HG03457 (cell line): ENCODE data around the gene IMP3.

ENCODE experiments used
- ATAC-seq: cut with Tn5 transposase; IDR thresholded peaks from one replicate; pipeline ENCODE4 v1.9.1; 2021; ENCODE audit warnings: moderate number of reproducible peaks; ENCODE audit not compliant: unreplicated experiment

Gene IMP3

GRCh38 chr15:75672646-75673425, 32.8 kb upstream of the IMP3 start:
- ATAC-seq: no peak

- no peak for ATAC-seq
These were observed 31.9 kb upstream of the IMP3 start for GRCh38 chr15:75671730-75672602.

- ATAC-seq: no peak
These were observed 29.8 kb upstream of the IMP3 start for GRCh38 chr15:75669879-75670212.

GRCh38 chr15:75669191-75669878, 29.3 kb upstream of the IMP3 start:
- ATAC-seq: no peak

- no peak for ATAC-seq
These were observed 26.9 kb upstream of the IMP3 start for GRCh38 chr15:75666823-75667501.

- ATAC-seq: no peak
These were observed 24.0 kb upstream of the IMP3 start for GRCh38 chr15:75663931-75664421.

GRCh38 chr15:75662823-75663519, 22.9 kb upstream of the IMP3 start:
- ATAC-seq: no peak

- ATAC-seq: no peak
These were observed 21.7 kb upstream of the IMP3 start for GRCh38 chr15:75661756-75662140.

- no peak for ATAC-seq
These were observed 21.2 kb upstream of the IMP3 start for GRCh38 chr15:75661100-75661755.

GRCh38 chr15:75659928-75660645, 20.1 kb upstream of the IMP3 start:
- ATAC-seq: no peak

GRCh38 chr15:75659141-75659771, 19.2 kb upstream of the IMP3 start:
- no peak for ATAC-seq

GRCh38 chr15:75656813-75657212, 16.8 kb upstream of the IMP3 start:
- ATAC-seq: no peak

- ATAC-seq: no peak
These were observed 16.3 kb upstream of the IMP3 start for GRCh38 chr15:75656331-75656730.

GRCh38 chr15:75655931-75656330, 15.9 kb upstream of the IMP3 start:
- no peak for ATAC-seq

GRCh38 chr15:75654201-75654907, 14.3 kb upstream of the IMP3 start:
- no peak for ATAC-seq

GRCh38 chr15:75653347-75653913, 13.4 kb upstream of the IMP3 start:
- ATAC-seq: no peak

- ATAC-seq: no peak
These were observed 12.0 kb upstream of the IMP3 start for GRCh38 chr15:75651810-75652543.
